ENCODE data around the gene EIF4EBP2.

The EIF4EBP2 gene

DNA sequence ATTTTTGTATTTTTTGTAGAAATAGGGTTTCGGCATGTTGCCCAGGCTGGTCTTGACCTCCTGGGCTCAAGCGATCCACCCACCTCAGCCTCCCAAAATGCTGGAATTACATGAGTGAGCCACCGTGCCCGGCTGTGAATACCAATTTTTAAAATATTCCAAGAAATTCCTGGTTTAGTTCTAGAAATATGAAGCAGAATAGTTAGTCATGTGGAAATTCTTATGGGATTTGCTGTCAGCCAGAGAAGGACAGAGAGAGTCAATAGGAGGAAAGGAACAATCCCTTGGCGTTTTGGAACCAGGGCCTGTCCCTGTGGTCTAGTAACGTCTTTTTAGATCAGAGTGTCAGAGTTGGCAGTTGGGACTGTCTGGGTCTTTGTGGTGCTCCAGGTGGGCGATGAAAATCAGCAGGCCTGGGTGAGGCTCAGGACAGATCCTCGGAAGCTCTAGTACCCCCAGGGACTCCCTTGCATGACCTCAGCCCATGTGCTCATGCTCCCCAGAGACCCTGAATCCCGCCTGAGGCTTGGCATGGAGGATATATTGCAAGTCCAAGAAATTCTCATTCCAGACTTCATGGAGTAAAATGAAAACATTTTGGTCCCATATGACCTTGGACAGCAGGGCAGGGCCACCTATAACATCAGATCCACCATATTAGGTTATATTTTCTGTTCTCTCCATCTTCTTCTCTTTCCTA, 29.8 kb downstream of the EIF4EBP2 start:
- DNase-seq, result no peak

DNA sequence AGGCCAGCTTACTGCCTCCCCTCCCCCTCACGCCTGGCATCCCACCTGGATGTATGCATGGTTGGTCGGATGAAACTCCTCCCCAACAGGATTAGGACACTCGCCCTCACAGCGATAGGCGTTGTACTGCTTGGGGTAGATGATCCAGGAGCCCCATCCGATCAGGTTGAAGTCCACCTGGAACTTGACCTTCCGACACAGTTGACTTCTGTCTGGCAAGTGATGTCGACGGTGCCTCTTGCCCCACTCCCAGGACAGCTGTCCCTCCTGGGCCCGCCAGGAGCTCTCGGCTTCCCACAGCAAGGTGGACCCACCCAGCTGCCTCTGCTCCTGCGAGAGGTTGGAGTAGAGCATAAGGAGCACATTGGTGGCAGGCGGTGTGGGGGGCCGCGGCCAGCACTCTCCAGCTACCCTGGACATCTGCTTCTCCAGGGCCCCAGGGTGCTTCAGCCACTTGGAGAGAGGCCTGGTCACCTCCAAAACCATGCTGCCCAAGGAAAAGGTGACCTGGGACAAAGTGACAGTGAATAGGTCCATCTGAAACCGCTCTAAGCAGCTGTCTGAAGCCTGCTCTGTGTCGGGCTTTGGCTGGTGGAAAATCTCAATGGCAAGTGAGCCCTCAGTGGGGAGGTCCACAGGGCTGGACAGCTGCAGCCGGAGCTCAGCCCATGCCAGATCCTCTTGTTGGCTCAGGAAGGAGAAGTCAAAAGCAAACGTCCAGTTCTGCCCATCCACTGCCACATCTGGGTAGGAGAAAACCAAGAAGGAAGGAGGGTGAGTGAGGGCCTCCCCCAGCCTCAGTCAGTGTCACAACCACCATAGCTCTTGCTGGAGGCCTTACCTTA, 31.5 kb downstream of the EIF4EBP2 start:
- no peak for DNase-seq

DNA sequence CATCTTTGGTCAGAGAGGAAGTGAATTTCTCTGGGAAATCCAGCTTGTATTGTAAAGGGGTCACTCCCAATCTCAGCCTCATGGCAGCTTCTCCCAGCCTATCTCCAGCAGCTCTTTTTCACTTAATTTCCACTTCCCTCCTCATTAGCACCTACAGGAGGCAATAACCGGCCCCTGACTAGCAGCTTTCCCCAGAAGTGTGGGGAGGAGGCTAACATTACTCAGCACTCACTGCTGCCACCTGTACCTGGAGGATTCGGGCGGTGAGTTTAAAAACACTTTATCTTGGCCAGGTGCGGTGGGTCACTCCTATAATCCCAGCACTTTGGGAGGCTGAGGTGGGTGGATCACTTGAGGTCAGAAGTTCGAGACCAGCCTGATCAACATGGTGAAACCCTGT, 33.8 kb downstream of the EIF4EBP2 start:
- no peak for DNase-seq

DNA sequence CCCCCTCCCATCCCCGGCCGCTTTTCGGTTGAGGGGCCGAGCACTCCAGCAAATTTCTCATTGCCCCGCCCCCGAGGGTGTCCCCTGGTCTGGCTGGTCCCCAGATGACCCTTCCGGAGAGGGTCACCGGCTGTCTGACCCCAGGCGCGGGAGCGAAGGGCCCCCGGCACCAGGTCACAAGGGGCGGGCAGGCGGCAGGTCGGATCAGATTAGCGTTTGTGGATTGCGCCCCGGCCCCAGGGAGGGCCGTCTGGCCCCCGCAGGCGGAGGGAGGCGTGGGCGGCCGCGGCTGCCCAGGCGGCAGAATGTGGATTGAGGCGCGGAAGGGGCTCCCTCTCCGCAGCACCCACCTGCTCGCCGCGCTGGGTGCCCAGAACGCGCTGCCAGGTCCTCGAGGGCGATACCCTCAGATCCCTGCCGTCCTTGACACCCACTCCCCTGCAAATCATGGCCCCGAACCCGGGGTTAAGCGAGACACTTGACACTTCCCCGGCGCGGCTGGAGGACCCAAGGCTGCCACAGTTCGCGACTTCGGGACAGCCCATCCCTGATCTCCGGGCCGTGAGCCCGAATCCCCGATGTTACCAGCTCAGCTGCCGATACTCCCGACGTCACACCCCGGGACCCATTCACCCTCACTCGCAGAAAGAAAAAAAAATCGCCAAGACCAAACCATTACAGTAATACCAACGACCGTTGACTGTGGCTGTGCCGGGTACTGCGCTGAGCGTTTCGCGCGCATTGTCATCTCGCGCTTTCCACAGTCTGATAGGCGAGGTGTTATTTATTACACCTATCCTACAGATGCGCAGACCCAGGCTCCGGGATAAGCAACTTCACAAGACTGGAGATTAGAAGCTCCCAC, 36.6 kb downstream of the EIF4EBP2 start:
- no peak for DNase-seq

DNA sequence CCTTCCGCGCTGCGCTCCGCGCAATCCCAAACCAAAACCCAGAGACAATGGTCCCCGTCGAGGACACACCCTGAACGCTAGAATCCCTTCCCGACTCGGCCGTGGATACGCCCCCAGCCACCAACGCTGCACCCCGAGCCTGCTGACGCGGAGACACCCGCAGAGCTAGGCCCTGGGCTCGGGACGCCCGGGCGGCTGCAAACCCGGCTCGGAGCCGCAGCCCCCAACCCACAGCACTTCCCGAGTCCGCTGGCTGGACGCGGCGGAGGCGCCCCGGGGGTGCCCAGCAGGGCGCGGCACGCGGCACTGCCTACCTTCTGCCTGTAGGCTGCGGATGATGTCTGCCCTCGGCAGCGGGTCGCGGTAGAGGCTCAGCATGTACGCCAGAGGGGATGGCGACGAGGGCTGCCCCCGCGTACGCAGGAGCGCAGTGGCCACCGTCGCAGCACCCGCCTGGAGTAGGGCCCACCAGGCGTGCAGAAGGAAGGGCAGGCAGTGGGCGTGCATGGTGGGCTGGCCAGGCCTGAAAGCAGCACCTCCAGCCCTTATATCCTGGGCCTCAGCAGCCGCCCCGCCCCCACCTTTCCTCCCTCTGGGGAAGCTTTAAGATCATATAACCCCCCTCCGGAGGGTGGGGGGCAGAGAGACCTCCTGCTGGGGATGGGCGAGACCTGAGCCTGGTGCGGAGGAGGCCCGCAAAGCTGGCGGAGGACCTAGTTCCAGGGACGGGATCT, 37.4 kb downstream of the EIF4EBP2 start, which contains the start of gene NODAL:
Gene NODAL (minus strand): TSS at position 521 of the 734 bp plus-strand sequence. CDS start 14 bp downstream, at position 507.
- DNase-seq, result no peak

DNA sequence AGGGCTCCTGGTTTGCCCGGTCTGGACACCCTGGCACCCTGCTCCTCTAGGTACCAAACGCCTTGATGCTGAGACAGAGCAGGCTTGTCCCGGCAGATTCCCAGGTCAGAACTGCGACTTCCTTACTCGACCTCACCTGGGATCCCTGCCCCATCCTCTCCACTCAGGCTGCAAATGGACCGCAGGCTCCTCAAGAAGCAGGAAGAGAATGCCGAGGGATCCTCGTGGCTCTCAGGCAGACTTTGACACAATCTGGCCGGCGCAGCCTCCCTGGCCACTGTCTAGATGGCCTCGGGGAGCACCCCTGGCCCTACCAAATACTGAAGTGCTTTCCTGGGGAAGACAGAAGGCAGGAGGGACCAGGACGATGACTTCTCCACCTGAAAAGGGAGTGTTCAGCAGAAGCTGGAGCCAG, 38.0 kb downstream of the EIF4EBP2 start:
- DNase-seq, result no peak

DNA sequence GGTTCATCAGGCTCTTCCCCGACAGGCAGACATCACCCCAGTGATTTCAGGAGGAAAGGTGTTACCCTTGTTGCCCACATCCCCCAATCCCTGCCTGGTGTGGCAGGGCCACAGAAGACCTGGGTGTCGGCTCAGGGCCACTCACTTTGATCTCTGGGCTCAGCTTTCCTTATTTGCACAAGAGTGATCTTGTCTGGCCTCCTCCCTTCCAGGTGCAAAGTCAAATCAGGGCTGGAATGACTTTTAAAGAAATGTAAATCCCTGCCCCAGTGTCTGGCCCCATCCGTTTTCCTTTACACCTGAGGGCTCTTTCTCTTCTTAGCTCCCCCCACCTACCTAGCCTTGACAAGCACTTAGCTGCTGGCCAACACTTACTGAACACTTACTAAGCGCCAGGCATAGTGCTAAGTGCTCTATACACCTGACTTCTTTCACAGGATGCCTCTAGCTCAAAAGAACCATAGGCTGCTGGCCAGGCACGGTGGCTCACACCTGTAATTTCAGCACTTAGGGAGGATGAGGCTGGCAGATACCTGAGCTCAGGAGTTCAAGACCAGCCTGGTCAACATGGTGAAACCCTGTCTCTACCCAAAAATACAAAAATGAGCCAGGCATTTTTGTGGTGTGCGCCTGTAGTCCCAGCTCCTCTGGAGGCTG, 38.5 kb downstream of the EIF4EBP2 start:
- DNase-seq, result no peak

DNA sequence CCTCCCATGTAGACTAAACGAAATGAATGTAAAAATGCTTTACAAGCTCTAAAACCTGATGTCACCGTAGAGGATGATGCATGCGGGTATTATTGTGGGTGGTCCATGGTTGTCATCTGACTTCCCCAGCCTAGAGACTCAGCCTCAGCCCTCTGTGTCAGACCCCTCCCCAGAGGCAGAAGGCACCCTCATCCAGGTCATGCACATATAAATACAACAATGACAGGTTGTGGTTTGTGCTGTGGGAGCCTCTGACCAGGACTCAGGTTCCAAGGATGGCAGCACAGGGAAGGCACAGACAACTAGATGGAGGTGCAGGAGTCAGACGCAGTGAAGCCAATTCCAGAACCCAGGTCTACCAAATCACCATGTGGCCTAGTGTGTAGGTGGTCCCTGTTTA, 40.8 kb downstream of the EIF4EBP2 start:
- no peak for DNase-seq

DNA sequence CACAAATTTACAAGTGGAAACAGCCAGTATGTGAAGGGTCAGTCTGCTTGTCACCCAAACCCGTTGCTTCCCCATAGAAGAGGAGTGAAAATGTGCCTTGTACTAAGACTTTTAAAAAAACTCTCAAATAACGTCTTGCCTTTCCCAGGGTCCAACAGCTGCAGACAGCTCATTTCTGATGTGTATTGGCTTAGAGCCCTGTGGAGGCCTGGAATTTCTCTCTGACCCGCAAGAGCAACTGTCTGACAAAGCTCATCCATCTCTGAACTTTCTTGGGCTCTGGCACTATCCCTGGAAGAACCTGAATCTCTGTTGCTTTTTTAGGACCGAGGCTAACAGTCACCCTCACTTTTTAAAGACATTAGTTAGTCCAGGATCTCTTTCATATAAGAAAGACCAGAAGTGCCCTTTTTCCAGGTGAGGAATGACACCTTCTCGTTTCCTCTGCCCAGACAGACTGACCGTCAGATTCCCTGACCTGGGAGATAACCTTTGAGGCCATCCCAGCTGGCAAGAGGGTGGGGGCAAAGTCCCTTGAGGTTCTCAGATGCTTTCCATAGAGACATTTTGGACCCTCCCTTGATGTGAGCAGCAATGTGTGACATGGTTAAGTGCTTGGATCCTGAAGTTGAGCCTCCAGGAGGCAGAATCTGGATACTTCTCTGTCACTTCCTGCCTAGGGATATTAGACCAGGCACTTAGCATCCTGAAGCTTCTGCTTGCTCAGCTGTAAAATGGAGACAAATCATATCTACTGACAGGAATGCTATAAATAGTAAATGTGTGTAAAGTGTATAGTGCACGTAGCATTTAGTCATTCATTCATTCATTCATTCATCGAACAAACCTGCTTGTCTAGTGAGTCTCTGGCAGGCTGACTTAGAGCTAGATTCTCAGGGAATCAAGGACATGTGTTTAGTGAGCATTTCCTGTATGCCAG, 42.0 kb downstream of the EIF4EBP2 start:
- DNase-seq, result no peak

DNA sequence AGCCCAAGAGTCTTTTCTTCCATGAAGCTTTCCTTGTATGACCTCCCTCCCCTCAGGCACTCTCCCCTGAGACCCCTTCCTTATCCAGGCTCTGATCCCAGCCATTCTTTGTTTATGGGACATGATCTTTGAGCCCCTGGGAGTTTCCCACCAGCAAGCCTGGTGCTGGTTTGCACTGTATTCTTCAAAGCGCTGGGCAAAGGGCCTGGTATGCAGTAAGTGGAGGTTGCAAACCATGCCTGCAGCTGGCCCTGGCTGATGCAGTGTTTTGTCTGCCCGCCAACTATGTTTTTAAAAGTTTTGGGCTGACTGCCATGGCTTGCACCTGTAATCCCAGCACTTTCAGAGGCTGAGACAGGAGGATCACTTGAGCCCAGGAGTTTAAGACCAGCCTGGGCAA, 44.3 kb downstream of the EIF4EBP2 start:
- no peak for DNase-seq

DNA sequence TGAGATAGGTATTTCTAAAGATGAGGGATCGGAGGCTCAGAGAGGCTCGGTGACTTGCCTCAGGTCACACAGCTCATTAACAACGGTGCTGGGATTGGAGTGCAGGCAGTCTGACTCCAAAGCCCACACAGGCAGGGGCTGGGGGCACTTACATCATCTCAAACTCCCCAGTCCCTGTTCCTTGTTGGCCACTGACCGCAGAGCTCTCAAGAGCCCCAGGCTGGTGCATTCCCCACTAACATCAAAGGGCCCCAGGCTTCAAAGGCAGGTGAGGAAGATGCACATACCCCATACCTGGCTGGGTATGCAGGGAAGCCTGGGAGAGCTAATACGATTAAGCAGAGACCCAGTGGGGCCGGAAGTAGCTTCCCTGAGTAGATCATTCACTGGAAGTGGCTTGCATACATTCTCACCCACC, 51.3 kb downstream of the EIF4EBP2 start:
- DNase-seq, result no peak

DNA sequence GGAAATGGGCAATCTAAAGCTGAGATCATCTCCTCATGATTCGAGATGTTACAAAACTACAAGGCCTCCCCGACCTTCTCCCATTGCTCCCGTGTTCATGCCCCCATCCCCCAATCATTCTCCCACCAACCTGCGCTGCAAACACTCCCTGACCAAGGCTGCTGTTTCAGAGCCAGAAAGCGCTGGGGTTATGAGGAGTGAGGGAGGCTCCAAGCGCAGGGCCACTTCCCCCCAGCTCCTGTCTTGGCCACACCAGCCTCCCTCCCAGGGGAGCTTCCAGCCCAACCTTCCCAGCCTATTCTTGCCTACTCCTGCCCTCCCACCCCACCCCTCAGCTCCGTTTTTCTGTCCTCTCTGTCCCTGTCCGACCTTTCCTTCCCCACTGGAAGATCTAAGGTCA, 52.2 kb downstream of the EIF4EBP2 start:
- DNase-seq, result no peak

DNA sequence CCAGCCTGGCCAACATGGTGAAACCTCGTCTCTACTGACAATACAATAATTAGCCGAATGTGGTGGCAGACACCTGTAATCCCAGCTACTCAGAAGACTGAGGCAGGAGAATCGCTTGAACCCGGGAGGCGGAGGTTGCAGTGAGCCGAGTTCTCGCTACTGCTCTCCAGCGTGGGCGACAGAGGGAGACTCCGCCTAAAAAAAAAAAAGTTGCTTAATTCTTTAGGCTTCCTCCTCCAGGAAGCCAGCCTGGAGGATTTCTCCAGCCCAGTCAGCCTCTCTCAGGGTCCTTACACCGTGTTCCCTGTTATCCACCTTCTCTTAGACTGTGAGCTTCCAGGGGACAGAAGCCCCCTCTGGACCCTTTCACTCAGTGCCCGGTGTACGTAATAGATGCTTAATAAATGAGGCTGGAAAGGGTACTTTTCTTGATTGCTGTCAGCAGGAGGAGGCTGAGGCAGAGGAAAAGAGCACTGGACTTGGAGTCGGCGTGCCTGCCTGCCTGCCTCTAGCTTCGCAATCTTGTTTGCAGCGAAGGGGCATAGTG, 53.9 kb downstream of the EIF4EBP2 start:
- DNase-seq, result no peak

DNA sequence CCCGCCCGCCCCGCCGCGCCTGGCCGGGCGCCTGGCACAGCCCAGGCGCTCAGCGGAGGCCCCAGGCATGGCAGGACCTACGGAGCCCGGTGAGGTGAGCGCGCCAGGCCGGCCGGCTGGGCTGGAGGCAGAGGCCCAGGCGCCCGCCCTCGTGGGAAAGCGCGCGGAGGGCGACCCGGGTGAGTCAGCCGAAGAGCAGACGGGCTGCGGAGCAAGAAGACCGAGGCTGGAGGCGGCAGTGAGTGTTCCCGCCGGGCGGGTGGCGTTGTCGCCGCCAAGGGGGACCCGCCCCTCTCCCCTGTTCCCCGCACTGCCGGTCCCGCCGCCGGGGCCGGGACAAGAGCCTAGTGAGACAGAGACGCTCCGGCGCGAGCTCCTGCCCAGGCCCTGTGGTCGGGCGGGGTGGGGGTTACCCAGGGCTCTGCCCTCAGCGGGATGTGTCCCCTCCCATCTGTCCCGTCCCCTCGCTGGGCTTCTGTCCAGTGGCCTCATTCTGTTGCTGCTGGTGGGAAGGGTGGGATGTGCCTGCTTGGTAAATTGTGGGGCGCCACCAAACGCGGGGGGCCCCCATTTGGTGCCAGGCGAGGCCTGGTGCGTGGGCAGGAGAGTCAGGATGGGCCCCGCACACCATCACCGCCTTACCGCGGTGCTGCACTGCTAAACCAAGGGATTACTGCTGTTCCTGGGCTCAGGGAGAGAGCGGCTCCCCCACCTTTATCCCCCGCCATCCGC, 54.5 kb downstream of the EIF4EBP2 start:
- peak; percentile 59 for DNase-seq

DNA sequence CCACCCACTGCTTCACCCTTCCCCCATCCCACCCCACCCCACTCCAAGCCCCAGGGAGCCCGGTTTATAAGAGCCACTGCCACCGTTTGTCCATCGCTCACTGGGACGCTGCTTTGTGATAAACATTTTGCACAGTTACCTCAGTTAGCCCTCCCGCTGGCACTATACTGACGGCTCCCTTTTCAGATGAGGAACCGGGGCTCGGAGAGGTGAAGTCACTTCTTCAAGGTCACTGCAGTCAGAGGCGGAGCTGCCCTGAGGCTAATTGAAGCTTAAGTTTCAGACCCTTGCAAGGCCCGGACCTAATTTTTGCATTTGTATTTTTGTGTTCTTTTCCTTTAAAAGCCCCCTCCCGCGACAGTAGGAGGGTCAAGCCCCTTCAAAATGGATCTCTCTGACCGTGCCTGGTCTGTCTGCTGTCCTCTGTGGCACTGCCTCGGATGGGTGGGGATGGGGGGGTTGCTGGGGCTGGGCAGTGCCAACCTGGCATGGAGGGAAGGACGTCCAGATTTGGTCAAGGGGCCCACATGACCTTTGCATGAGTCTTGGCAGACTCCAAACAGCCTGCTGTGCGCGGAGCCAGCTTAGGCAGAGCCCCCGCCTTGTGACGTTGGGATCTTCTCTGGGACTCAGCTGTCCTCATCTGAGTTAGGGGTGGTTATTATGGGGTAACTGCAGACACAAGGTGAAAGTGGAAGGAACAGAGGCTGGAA, 55.3 kb downstream of the EIF4EBP2 start:
- no peak for DNase-seq

DNA sequence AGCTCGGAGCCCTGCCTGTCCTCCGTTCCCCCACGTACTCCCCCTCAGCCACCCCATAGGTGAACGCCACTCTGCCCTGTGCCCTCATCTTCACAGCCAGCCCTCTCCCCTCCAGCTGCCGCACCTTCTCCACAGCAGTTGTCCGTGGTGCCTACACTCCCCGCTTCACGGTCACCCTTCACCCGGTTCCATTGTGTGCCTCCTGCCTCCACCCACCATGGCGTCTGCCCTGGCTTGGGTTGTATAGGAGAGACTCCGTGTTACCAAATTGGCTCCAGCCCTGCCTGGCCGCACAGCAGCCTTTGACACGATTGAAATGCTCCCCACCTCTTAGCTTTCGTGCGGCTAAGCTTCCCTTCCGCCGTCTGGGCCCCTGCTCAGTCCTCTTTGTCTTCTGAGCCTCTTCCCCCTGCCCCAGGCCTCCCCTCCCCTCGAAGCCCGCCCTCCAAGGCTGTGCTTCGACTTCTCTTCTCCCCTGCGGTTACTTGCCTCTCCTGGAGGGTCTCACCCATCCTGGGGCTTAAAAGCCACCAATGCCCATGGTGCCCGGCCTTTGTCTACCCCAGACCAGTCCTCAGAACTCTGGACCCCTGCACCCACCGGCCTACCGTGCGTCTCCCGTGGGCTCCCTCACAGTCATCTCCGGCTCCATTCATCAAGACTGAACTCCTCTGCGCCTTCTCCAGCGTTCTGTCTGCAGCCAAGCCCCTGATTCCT, 56.0 kb downstream of the EIF4EBP2 start:
- DNase-seq, result no peak

DNA sequence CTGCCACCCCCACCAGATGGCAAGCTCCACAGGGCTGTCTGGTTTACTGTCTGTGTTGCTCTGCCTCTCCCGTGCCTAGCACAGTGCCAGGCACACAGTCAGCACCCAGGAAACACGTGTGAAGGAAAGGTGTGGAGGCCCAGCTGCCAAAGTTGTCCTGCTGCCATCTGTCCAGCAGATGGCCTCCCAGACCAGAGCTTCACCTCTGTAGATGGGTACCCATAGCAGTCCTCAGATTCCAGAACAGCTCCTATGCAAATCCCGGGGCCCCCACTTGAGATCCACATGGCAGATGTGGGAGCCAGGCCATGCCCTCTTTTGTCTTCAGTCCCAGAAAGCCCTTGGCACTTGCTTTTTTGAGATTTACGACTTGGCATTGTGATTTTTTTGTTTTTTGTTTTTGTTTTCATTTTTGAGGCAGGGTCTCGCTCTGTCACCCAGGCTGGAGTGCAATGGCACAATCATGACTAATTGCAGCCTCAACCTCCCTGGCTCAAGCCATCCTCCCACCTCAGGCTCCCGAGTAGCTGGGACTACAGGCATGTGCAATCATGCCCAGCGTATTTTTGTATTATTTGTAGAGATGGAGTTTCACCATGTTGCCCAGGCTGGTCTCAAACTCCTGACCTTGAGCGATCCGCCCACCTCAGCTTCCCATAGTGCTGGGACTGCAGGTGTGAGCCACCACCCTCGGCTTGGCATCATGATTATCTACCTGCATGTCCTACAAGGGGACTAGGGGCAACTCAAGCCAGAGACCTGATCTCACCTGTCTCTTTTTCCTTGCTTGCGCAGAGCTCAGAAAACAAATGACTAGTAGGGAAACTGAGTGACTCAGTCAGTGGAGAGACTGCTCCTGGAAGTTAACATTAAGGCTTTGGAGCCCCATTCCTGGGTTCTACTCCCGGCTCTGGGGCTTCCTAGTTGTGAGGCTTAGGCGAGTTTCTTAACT, 57.7 kb downstream of the EIF4EBP2 start:
- peak; percentile 24 for DNase-seq

All from amniotic stem cell (primary cell).